ENCODE results near the gene RPS15.

RPS15 gene

GRCh38 chr19:1438035-1438932, at the start of gene RPS15:
TSS of gene RPS15 (plus strand) at chr19:1438396. CDS start at chr19:1438426, 30 bp downstream.
- DNase-seq: peak; percentile 98

GRCh38 chr19:1388637-1389026, 49.6 kb upstream of the RPS15 start:
- DNase-seq: no peak

GRCh38 chr19:1389033-1389940, 48.9 kb upstream of the RPS15 start:
- DNase-seq: no peak

- no peak for DNase-seq
Measured at GRCh38 chr19:1390890-1391423, 47.2 kb upstream of the RPS15 start.

- DNase-seq: no peak
Measured at GRCh38 chr19:1392407-1392806, 45.8 kb upstream of the RPS15 start.

- DNase-seq: no peak
Measured at GRCh38 chr19:1392939-1393530, 45.2 kb upstream of the RPS15 start.

GRCh38 chr19:1393841-1394240, 44.4 kb upstream of the RPS15 start:
- no peak for DNase-seq

- DNase-seq: no peak
Measured at GRCh38 chr19:1394252-1395193, 43.7 kb upstream of the RPS15 start.

- no peak for DNase-seq
Measured at GRCh38 chr19:1395194-1396018, 42.8 kb upstream of the RPS15 start.

GRCh38 chr19:1396019-1396767, 42.0 kb upstream of the RPS15 start:
- no peak for DNase-seq

- no peak for DNase-seq
Measured at GRCh38 chr19:1396768-1397679, 41.2 kb upstream of the RPS15 start.

GRCh38 chr19:1397838-1398237, 40.4 kb upstream of the RPS15 start:
- no peak for DNase-seq

- DNase-seq: no peak
Measured at GRCh38 chr19:1399079-1399478, 39.1 kb upstream of the RPS15 start.

- DNase-seq: no peak
Measured at GRCh38 chr19:1399745-1400144, 38.5 kb upstream of the RPS15 start.

- DNase-seq: no peak
Measured at GRCh38 chr19:1400281-1401137, 37.7 kb upstream of the RPS15 start.

GRCh38 chr19:1401138-1401888, 36.9 kb upstream of the RPS15 start, which contains the start of gene GAMT:
TSS of gene GAMT (minus strand) at chr19:1401542. CDS start at chr19:1401476, 66 bp downstream.
- DNase-seq: peak; percentile 75

- DNase-seq: no peak
Measured at GRCh38 chr19:1401889-1402217, 36.3 kb upstream of the RPS15 start.

All from right forelimb (tissue), 1 donor.